NCI-H1694 treated with DMSO at 0.1 percent for 48 hours (cell line): ENCODE measurements around the gene KCNQ1.

ENCODE experiments used
- DNase-seq: peaks from one replicate; lab custom pipeline; 2025; lab: John Stamatoyannopoulos, UW

Gene KCNQ1, protein sequence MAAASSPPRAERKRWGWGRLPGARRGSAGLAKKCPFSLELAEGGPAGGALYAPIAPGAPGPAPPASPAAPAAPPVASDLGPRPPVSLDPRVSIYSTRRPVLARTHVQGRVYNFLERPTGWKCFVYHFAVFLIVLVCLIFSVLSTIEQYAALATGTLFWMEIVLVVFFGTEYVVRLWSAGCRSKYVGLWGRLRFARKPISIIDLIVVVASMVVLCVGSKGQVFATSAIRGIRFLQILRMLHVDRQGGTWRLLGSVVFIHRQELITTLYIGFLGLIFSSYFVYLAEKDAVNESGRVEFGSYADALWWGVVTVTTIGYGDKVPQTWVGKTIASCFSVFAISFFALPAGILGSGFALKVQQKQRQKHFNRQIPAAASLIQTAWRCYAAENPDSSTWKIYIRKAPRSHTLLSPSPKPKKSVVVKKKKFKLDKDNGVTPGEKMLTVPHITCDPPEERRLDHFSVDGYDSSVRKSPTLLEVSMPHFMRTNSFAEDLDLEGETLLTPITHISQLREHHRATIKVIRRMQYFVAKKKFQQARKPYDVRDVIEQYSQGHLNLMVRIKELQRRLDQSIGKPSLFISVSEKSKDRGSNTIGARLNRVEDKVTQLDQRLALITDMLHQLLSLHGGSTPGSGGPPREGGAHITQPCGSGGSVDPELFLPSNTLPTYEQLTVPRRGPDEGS

DNA sequence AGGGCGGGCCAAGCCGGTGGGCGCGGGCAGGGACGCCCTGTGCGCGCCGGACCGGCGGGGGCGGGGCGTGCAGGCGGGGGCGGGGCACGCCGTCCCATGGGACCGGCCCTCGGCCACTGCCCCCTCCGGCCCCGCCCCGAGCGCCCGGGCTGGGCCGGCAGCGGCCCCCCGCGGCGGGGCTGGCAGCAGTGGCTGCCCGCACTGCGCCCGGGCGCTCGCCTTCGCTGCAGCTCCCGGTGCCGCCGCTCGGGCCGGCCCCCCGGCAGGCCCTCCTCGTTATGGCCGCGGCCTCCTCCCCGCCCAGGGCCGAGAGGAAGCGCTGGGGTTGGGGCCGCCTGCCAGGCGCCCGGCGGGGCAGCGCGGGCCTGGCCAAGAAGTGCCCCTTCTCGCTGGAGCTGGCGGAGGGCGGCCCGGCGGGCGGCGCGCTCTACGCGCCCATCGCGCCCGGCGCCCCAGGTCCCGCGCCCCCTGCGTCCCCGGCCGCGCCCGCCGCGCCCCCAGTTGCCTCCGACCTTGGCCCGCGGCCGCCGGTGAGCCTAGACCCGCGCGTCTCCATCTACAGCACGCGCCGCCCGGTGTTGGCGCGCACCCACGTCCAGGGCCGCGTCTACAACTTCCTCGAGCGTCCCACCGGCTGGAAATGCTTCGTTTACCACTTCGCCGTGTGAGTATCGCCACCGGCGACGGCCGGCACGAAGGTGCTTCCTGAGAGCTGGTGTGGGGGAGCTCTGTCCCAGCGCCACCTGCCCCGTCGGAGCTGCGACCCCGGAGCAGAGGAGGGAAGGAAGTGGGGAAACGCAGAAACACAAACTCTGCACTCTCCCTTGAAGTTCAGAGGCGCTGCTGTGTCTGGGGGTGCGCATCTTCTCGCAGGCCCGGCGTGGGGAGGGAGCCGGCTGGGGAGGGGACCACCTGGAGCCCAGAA is at the start of gene KCNQ1:
KCNQ1 (plus strand) TSS at position 188 of the 925 bp plus-strand sequence; CDS start at position 279, 91 bp downstream.
- DNase-seq = no peak

DNA sequence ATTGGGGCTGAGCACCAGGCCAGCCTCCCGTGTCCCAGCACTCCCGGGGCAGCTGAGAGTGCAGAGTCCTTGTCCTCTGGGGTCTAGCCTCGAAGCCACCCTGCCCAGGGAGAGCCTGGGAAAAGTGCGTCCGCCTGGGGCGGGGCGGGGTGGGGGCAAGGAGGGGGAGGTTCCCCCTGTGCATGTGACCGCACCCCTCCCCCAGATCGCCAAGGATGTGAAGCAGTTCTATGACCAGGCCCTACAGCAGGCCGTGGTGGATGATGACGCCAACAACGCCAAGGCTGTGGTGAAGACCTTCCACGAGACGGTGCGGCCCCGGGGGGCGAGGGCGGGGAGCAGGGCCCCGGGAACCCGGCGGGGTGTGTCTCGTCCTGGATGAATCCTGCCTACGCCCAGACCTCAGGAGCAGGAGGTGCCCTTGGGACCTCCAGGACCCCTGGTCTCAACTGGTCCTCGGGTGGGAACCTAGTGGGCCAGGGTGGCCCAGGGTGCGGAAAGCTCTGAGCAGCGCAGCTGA is 49.5 kb upstream of the KCNQ1 start:
- DNase-seq = no peak

DNA sequence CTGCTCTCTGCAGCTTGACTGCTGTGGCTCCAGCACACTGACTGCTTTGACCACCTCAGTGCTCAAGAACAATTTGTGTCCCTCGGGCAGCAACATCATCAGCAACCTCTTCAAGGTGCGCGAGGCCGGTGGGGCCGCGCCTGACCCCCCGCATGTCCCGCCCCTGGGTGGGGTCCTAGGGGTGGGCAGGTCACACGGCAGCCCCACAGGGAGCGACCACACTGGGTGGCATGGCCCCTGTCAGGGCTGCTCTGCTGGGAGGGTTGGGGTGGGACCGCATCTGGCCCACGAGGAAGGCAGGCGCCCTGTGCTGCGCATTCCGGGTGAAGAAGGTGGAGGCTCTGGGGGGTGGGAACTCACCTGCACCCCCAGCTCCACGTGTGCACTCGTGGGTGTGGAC is 49.0 kb upstream of the KCNQ1 start:
- DNase-seq = no peak

DNA sequence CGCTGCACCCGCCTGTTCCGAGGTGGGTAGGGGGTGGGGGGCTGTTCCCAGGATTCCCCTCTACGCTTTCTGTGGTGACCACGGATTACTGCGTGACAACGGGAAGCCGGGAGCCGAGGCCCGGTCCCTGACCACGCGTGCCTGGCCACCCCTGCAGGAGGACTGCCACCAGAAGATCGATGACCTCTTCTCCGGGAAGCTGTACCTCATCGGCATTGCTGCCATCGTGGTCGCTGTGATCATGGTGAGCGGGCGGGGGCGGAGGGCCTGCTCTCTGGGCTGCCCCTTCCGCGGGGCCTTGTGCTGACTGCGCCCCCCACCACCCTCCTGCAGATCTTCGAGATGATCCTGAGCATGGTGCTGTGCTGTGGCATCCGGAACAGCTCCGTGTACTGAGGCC is 48.3 kb upstream of the KCNQ1 start:
- no peak for DNase-seq

DNA sequence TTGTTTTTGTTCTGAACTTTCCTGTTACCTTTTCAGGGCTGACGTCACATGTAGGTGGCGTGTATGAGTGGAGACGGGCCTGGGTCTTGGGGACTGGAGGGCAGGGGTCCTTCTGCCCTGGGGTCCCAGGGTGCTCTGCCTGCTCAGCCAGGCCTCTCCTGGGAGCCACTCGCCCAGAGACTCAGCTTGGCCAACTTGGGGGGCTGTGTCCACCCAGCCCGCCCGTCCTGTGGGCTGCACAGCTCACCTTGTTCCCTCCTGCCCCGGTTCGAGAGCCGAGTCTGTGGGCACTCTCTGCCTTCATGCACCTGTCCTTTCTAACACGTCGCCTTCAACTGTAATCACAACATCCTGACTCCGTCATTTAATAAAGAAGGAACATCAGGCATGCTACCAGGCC is 47.8 kb upstream of the KCNQ1 start:
- no peak for DNase-seq

- no peak for DNase-seq
Measured at GRCh38 chr11:2398664-2399355, 46.0 kb upstream of the KCNQ1 start.

DNA sequence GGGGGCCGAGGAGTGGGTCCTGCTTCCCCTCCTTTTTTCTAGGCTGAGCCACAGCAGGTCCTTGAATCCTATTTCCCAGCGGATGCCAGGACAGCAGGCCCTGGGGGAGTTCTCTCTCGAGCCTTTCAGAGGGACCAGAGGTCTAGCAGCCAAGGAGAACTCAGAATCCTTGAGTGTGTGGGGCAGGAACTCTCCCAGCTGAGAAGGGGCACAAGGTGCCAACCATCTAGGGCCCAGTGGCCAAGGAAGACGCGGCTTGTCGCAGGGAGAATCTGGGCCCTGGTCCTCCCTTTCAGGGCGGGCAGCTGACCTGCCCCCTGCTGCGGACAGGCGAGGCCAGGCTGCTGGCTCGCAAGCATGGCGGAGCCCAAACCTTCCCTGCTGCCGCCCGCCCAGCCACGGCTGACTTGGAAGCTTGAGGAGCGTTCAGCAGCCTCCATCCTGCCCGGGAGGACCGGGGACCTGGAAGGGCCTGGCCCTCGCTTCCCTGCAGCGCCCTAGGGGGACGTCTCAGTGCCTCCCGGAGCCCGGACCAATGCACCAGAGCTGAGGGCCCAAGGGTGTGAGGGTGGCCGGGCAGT is 45.2 kb upstream of the KCNQ1 start:
- no peak for DNase-seq

- DNase-seq = peak; percentile 98
Measured at GRCh38 chr11:2400069-2400761, 44.6 kb upstream of the KCNQ1 start, which contains the start of gene TSSC4. Gene TSSC4, plus strand, starts transcription at chr11:2400750. Its CDS starts 1,884 bp downstream, at chr11:2402634.

- DNase-seq = no peak
Measured at GRCh38 chr11:2400762-2401435, 43.9 kb upstream of the KCNQ1 start.

- no peak for DNase-seq
Measured at GRCh38 chr11:2401436-2401984, 43.3 kb upstream of the KCNQ1 start.

DNA sequence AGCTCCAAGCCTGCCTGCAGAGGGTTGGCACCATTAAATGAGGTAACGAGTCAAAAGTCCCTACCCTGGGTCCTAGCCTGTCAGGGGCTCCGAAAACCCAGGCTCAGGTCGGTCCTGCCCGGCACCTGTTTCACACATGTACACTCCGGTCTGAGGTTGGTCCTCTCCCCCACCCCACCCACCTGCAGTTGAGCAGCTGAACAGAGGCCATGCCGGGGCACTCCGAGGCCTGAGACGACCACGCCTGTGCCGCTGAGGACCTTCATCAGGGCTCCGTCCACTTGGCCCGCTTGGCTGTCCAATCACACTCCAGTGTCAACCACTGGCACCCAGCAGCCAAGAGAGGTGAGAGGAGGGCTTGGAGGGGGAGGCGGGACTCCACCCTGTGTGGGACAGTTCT is 42.7 kb upstream of the KCNQ1 start:
- DNase-seq = no peak

DNA sequence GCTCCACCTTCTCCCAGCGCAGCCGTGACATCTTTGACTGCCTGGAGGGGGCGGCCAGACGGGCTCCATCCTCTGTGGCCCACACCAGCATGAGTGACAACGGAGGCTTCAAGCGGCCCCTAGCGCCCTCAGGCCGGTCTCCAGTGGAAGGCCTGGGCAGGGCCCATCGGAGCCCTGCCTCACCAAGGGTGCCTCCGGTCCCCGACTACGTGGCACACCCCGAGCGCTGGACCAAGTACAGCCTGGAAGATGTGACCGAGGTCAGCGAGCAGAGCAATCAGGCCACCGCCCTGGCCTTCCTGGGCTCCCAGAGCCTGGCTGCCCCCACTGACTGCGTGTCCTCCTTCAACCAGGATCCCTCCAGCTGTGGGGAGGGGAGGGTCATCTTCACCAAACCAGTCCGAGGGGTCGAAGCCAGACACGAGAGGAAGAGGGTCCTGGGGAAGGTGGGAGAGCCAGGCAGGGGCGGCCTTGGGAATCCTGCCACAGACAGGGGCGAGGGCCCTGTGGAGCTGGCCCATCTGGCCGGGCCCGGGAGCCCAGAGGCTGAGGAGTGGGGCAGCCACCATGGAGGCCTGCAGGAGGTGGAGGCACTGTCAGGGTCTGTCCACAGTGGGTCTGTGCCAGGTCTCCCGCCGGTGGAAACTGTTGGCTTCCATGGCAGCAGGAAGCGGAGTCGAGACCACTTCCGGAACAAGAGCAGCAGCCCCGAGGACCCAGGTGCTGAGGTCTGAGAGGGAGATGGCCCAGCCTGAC is 41.7 kb upstream of the KCNQ1 start:
- no peak for DNase-seq

- DNase-seq = no peak
Measured at GRCh38 chr11:2404735-2405196, 40.0 kb upstream of the KCNQ1 start.

- no peak for DNase-seq
Measured at GRCh38 chr11:2406451-2406850, 38.4 kb upstream of the KCNQ1 start.

- no peak for DNase-seq
Measured at GRCh38 chr11:2406878-2407410, 37.9 kb upstream of the KCNQ1 start.

DNA sequence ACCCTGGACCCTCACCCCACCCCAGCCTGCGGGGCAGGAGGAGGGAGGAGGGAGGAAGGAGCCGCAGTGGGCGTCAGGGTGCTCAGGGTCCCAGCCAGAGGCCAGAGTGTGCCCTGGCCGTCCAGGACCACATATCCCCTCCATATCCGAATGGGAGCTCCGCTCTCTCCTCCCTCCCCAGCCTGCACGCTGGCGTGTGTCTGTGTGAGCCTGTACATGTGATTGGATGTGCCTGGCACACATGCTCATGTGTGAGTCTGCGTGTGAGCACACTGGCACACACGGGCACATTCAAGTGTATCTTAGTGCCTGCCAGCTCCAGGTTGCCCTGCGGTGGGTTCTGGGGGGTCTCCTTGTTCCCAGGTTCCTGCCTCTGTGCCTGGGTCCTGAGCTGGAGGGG is 36.1 kb upstream of the KCNQ1 start:
- no peak for DNase-seq

GRCh38 chr11:2409126-2409525 is 35.7 kb upstream of the KCNQ1 start:
- DNase-seq = no peak
